Chondrocyte (in vitro differentiated cells): ENCODE results near the gene GATA6. TPM values are rescaled to one million over a fixed set of nuclear protein-coding genes. Genes with fewer than 3 reads are reported as not detected.
"Not testable (repeated sequence)": the region's sequence is repeated elsewhere in the genome, so short reads cannot be mapped to it uniquely, and the experiment has no call there.

Source experiments
- DNase-seq: peaks from one replicate; pipeline ENCODE4 v3.0.0; 2021; ENCODE audit warnings: mixed read lengths, low spot score
- H3K27ac Mint-ChIP-seq: one replicate; pipeline ENCODE4 v1.8.0; 2021; ENCODE audit warnings: mild to moderate bottlenecking, moderate library complexity, mixed read lengths; ENCODE audit not compliant: unreplicated experiment
- H3K27me3 Mint-ChIP-seq: 2 replicates; pipeline ENCODE4 v1.8.0; 2021; ENCODE audit warnings: low read depth, mixed read lengths
- H3K36me3 Mint-ChIP-seq: 2 replicates; pipeline ENCODE4 v1.8.0; 2021; ENCODE audit warnings: low read depth, mixed read lengths
- H3K4me1 Mint-ChIP-seq: 2 replicates; pipeline ENCODE4 v1.8.0; 2021; ENCODE audit warnings: low read depth, mild to moderate bottlenecking, mixed read lengths
- H3K4me3 Mint-ChIP-seq: one replicate; pipeline ENCODE4 v1.8.0; 2021; ENCODE audit warnings: mild to moderate bottlenecking, moderate library complexity, mixed read lengths; ENCODE audit not compliant: unreplicated experiment
- H3K9me3 Mint-ChIP-seq: 2 replicates; pipeline ENCODE4 v1.8.0; 2021; ENCODE audit warnings: low read depth, mixed read lengths
- total RNA-seq: library from RNA; stranded (reverse); gene quantifications from 3 replicates; pipeline ENCODE4 v1.2.1, GENCODE V29; 2021
- TF ChIP-seq, protein P1 (sequence below): fragments of 200-600 bp; sonication (generic); IDR thresholded peaks from 2 replicates; pipeline ENCODE4 v1.5.0; 2021; ENCODE audit warnings: antibody characterized with exemption, mild to moderate bottlenecking, moderate library complexity

GATA6 gene
- total RNA-seq, 1 donor from 2014 or later = 13.1 TPM

- Mint-ChIP-seq H3K4me3 (peak overlapping the region; percentile 72), H3K4me1 (peaks cover 35% of the 10 kb centered on the region), H3K9me3 (no peaks in the 10 kb centered on the region), H3K27me3 (no peaks in the 10 kb centered on the region), H3K27ac (peak overlapping the region; percentile 91), H3K36me3 (peaks cover 7% of the 10 kb centered on the region)
- DNase-seq = no peak
- TF ChIP-seq, protein P1, sequence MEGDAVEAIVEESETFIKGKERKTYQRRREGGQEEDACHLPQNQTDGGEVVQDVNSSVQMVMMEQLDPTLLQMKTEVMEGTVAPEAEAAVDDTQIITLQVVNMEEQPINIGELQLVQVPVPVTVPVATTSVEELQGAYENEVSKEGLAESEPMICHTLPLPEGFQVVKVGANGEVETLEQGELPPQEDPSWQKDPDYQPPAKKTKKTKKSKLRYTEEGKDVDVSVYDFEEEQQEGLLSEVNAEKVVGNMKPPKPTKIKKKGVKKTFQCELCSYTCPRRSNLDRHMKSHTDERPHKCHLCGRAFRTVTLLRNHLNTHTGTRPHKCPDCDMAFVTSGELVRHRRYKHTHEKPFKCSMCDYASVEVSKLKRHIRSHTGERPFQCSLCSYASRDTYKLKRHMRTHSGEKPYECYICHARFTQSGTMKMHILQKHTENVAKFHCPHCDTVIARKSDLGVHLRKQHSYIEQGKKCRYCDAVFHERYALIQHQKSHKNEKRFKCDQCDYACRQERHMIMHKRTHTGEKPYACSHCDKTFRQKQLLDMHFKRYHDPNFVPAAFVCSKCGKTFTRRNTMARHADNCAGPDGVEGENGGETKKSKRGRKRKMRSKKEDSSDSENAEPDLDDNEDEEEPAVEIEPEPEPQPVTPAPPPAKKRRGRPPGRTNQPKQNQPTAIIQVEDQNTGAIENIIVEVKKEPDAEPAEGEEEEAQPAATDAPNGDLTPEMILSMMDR = no peak
These were observed 24.8 kb downstream of the GATA6 start for GRCh38 chr18:22194151-22194598.

- DNase-seq = no peak
- Mint-ChIP-seq H3K27ac (no peak overlapping the region), H3K9me3 (no peaks in the 10 kb centered on the region), H3K4me3 (no peak overlapping the region), H3K36me3 (peaks cover 7% of the 10 kb centered on the region), H3K27me3 (no peaks in the 10 kb centered on the region), H3K4me1 (peaks cover 35% of the 10 kb centered on the region)
- TF ChIP-seq, protein P1 = no peak
These were observed 25.7 kb downstream of the GATA6 start for GRCh38 chr18:22195052-22195451.

GRCh38 chr18:22196943-22197342 is 27.6 kb downstream of the GATA6 start:
- H3K27ac Mint-ChIP-seq, DNase-seq, H3K4me3 Mint-ChIP-seq, H3K27me3 Mint-ChIP-seq, H3K9me3 Mint-ChIP-seq: not testable (repeated sequence)
- Mint-ChIP-seq H3K4me1 (peaks cover 25% of the 10 kb centered on the region), H3K36me3 (peaks cover 16% of the 10 kb centered on the region)

DNA sequence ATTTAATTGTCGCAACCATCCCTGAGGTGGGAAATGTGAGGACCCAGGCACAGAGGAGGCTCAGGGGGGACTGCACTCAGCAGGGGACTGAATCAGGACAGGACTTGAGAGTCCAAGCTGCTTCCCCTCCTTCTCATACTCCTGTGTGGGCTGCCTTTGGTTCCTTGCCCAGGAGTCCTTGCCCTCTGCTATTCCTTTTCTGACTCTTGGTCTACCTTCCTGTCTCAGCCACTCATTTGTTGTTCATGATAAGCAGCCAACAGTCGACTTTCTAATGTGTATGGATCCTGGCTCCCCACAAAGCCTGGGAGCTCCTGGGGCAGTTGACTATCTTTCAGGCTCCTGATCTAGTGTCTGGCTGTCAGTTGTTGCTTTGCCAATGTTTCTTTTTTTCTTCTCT is 28.3 kb downstream of the GATA6 start:
- Mint-ChIP-seq H3K4me3 (no peak overlapping the region), H3K27ac (no peak overlapping the region), H3K9me3 (no peaks in the 10 kb centered on the region), H3K36me3 (peaks cover 18% of the 10 kb centered on the region), H3K4me1 (peaks cover 21% of the 10 kb centered on the region), H3K27me3 (no peaks in the 10 kb centered on the region)
- no peak for DNase-seq
- TF ChIP-seq, protein P1 = no peak

DNA sequence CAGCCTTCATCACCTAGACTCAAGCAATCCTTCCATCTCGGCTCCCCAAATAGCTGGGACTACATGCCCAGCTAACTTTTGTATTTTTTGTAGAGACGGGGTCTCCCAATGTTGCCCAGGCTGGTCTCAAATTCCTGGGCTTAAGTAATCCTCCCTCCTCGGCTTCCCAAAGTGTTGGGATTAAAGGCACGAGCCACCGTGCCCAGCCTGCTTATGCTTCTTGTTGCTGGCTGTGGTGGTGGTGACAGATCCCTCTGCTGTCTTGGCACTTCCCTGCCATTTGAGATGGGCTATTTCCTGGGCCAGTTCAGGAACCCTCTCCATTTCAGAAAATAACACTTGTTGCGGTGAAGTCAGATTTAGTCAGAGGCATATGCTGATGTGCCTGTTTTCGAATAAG is 28.8 kb downstream of the GATA6 start:
- DNase-seq = no peak
- peaks cover 19% of the 10 kb centered on the region for H3K36me3 Mint-ChIP-seq

DNA sequence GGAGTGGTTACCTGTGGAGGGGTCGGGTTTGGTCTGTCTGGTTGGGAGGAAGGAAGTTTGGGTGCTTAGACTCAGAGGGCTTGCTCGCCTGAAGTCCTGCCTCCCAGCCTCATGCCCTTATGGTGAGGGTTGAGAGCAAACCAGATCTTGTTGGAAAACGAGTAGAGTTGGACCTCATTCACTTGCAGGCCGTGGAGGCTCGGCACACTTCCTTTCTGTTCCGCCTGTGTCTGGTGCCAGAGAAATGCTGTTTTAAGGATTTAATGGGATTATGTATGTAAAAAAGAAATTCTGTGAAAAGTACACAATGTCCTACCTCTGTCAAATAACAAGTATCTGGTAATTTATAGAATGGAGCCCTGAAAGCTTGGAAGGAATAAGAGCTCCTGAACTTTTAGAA is 29.6 kb downstream of the GATA6 start:
- Mint-ChIP-seq H3K9me3 (no peaks in the 10 kb centered on the region), H3K36me3 (peaks cover 20% of the 10 kb centered on the region), H3K27me3 (no peaks in the 10 kb centered on the region), H3K27ac (no peak overlapping the region), H3K4me3 (no peak overlapping the region), H3K4me1 (peaks cover 7% of the 10 kb centered on the region)
- DNase-seq = no peak
- TF ChIP-seq, protein P1 = no peak

More for the DNA sequence above, 28.8 kb downstream of the GATA6 start:
- Mint-ChIP-seq H3K27ac (no peak overlapping the region), H3K27me3 (no peaks in the 10 kb centered on the region), H3K4me3 (no peak overlapping the region), H3K9me3 (no peaks in the 10 kb centered on the region), H3K4me1 (peaks cover 16% of the 10 kb centered on the region)
- TF ChIP-seq, protein P1 = no peak
